Measurements from ENCODE around the gene ANKRD36C.
"Not testable (repeated sequence)": the region's sequence is repeated elsewhere in the genome, so short reads cannot be mapped to it uniquely, and the experiment has no call there.

DNA sequence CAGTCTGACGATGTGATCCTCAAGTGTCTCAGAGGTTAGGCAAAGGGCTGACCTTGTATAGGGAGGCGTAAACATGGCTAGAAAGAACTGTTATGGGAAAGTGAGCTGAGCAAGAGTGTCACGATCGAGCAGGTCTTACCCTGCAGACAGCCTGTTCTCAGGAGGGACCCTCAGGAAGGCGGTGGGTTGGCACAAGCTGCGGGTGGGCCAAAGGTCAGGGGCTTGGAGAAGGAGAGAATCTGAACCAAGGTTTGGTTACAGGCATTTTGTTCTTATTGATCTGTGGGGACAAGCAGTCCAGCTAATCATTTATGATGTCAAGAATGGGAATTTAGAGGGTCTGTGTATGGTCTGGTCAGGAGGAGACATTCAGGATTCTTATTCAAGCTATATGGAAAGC is 16.4 kb upstream of the ANKRD36C start:
- TF ChIP-seq, protein P1, sequence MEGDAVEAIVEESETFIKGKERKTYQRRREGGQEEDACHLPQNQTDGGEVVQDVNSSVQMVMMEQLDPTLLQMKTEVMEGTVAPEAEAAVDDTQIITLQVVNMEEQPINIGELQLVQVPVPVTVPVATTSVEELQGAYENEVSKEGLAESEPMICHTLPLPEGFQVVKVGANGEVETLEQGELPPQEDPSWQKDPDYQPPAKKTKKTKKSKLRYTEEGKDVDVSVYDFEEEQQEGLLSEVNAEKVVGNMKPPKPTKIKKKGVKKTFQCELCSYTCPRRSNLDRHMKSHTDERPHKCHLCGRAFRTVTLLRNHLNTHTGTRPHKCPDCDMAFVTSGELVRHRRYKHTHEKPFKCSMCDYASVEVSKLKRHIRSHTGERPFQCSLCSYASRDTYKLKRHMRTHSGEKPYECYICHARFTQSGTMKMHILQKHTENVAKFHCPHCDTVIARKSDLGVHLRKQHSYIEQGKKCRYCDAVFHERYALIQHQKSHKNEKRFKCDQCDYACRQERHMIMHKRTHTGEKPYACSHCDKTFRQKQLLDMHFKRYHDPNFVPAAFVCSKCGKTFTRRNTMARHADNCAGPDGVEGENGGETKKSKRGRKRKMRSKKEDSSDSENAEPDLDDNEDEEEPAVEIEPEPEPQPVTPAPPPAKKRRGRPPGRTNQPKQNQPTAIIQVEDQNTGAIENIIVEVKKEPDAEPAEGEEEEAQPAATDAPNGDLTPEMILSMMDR (IDR thresholded peaks at IDR 0.05): not testable (repeated sequence)
- not testable (repeated sequence) for TF ChIP-seq POLR2A (IDR thresholded peaks at IDR 0.05)
